GM19467 (cell line): ENCODE data around the gene RNF125.

ENCODE experiments used
- ATAC-seq: cut with Tn5 transposase; IDR thresholded peaks from one replicate; pipeline ENCODE4 v1.9.1; 2021; ENCODE audit warnings: mild to moderate bottlenecking, moderate library complexity; ENCODE audit not compliant: unreplicated experiment

Gene RNF125

DNA sequence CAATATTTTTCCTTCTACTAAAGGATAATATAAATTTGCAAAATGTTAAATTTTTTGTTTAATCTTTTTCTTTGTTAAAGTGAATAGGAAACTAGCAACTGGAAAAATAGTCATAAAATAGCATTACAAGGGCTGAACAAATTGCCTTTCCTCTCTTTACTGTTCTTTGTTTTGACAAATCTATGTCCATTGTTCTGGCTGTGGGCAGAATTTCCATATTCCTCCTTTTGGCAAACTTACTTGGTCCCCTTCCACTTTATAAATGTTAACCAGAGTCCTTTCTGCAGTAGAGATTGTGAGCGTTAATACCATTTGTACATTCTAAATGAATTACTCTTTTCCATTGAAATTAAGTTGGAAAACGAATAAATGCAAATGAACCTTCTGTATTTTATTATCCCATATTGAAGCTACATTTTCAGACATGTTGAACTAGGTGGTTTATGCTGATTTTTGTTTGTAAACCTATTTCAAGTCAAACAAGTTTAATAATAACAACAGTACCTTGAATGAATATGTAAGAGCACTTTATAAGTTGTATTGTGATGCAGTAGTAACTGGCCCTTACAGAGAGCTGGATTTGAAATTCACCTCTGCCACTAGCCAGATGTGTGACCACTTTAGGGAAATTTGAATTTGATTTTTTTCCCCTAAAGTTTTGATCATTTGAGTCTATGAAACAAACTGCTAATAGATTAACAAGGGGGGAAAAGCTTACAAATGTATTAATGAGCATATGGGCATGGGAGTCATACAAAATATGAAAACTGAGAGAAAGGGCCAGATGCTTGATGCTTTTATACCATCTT is 3.3 kb downstream of the RNF125 start:
- no peak for ATAC-seq

DNA sequence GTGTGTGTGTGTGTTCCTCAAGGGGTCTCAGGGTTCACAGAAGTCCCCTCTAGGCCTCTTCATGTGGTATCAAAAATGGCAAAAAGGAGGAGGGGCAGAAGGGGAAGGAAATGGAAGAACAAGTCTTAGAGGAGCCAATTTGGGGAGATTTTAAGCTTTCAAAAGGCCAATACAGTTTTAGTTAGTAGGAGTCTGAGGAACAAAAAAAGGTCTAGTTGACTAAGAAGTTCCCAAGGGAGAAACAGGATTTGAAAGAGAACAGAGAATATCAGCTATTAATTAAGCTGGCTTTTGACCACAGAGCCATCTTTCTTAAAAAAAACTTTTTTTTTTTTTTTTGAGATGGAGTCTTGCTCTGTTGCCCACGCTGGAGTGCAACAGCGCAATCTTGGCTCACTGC is 7.1 kb downstream of the RNF125 start:
- ATAC-seq, result no peak

DNA sequence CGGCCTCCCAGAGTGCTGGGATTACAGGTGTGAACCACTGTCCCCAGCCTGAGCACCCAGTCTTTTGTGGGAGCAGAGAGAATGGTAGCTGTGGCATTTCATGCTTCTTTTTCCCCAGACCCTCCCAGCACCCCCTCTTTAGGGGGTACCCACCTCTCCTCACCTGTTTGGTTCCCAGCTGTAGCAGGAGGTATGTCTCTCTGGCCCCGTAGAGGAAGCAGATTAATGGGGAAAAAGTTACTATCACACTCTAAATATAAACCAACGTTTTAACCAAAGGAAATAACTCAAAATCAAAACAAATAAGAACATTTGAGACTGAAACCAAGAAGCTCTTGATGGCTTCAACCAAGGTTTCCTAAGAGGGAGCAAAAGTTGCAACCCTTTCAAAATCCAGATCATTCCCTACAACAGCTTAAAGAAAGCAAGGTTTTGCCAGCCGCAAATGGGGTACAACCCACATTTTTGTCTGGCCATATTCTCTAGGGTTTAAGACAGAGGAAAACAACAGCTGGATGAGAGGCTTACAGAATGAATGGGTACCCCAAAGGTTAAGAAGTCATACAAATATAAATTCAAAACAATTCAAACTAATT is 8.0 kb downstream of the RNF125 start:
- no peak for ATAC-seq

DNA sequence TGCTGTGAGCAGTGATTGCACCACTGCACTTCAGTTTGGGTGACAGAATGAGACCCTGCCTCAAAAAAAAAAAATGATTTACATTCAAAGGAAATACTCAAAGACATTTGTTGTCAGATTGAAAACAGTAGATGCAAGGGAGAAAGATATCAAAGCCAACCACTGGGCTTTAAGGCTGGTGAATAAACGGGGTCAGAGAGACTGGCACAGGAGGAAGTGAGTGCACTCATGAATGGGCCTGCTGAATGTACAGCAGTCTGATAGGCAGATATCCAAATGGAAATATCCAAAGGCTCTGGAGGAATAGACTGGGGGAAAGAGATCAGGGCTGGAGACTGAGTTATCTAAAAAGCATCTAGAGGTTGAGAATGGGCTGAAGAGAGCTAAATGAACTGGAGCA is 10.9 kb downstream of the RNF125 start:
- no peak for ATAC-seq

DNA sequence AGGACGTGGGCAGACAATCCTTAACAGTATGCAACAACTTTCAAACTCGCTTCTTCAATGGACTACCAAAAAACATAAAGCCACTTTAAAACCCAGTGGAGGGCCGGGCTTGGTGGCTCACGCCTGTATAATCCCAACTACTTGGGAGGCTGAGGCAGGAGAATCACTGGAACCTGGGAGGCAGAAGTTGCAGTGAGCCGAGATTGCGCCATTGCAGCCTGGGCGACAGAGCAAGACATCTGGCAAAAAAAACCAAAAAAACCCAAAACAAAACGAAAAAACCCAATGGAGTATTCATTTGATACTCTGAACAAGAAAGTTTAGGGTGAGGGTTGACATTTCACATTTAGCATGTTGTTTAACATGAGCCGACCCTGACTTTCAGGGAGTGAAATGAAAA is 14.0 kb downstream of the RNF125 start:
- ATAC-seq, result no peak

DNA sequence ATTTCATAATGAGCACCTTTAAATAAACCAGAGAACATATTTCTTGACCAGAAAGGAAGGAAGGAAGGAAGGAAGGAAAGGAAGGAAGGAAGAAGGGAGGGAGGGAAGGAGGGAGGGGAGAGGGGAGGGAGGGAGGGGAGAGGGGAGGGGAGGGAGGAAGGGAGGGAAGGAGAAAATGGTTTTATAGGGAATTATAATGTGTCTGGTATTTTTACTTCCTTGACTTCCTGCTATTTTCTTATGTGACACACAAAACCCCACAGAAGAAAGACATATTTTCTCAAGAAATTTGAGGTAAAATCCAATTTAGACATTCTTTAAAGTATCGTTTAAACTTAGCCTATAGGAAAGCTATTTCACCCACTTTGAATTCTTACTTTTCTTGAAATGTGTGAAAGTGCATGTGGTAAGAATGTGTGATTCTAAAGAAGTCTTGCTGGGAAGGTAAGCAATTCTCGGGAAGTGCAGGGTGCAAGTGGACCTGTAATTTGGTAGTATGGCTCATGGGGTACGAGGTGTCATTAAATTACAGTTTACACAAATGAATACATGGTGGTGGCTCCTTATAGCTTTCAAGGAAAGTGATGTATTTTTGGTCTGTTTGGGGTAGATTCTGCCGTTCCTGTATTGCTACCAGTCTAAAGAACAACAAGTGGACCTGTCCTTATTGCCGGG is 18.0 kb downstream of the RNF125 start:
- no peak for ATAC-seq

DNA sequence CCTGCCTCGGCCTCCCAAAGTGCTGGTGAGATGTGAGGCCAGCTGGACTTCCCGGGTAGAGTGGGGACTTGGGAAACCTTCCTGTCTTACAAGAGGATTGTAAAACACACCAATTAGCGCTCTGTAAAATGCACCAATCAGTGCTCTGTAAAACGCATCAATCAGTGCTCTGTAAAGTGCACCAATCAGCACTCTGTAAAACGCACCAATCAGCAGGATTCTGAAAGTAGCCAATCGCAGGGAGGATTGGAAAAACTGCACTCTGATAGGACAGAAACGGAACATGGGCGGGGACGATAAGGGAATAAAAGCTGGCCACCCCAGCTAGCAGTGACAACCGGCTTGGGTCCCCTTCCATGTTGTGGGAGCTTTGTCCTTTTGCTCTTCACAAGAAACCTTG is 19.0 kb downstream of the RNF125 start:
- ATAC-seq, result no peak

DNA sequence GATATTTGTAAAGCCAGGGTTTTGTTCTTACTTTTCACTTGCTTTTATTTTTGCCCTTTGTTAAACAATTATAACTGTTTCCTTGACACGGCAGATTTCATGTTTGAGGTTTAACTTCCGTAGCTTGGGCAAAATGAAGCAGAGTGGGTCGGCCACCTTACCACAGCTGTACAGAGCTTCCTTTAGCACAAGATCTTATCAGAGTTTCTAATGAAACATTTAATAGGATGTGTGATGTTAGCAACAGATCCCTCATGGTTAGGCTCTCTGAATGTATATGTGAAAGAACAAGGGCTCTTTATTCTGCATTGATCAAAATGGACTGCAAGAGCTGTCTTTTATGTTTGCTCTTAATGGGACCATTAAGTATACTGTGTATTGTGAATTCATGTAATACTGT is 22.3 kb downstream of the RNF125 start:
- ATAC-seq, result peak; percentile 75

DNA sequence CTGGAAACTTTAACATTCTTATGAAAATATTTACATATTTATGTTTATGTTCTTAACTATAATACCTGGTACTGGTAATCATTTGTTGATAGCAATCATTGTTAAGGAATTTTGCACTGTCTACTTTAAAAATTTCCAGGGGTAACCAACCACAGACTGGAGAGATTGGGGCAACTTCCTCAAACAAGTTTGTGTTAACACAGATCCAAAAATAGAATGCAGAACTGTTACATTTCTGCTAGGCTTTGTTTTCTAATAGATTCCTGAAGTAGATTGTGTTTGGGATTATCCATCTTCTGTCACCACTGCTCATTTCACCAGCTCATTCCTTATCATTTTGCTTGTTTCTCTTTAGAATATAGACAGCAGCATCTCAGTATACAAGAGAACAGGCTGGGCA is 23.7 kb downstream of the RNF125 start:
- ATAC-seq, result no peak

DNA sequence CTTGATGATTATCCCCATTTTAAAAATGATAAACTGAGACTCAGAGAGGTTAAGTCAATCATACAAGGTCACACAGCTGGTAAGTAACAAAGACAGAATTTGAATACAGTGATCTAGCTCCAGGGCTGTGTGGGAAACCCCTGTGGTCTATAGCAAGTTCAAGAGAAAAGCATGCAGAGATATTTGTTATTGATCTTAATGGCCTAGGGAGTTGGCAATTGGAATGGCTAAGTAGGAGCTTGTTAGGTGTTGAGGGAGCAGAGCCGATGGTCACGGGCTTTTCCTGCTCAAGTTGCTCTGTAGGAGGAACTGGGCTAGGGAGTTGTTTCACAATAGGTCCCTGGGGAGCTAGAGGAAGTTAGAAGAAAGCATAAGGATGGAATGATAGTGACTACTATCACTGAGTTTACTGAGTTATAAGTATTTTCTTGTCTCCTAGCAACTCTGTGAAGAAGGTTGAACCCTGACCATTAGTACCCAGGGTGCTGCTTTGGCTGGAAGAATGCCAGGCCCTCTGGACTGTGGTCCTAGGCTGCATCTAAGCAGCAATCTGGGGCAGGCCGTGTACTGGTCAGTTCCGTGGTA is 30.0 kb downstream of the RNF125 start:
- ATAC-seq, result peak; percentile 47

DNA sequence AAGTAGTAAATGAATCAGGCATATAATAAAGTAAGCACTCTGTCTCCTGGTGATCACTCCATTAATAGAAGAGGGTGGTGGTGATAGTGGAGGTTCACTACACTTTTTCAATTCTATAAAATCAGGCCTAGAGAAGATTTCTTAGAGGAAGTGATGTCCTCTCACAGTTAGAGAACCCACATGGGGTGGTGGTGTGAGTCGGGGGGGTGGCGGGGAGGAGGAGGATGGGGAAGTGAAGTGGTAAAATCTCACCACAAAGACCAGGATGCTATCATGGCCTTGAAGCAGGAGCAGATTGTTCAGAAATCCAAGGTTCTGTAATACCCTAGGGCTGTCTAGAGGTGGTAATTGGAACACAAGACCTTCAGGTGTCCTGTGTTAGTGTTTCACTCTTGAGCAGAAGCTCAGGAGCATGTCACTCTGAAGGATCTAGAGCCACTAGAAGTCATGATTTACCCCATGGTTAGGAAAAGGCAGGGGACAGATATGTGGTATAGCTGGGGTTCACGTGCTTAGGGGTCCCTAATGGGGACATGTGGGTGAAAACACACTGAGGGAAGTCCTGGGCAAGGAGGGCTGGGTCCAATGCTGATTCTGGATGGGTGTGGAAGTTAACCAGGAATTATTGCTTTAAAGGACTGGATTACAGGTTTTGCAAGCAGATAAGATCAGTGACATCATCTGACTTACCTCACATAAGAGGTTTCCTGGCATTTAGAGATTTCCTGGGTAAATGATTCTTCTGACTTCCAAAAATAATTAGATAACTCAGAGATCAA is 31.0 kb downstream of the RNF125 start:
- ATAC-seq, result no peak

DNA sequence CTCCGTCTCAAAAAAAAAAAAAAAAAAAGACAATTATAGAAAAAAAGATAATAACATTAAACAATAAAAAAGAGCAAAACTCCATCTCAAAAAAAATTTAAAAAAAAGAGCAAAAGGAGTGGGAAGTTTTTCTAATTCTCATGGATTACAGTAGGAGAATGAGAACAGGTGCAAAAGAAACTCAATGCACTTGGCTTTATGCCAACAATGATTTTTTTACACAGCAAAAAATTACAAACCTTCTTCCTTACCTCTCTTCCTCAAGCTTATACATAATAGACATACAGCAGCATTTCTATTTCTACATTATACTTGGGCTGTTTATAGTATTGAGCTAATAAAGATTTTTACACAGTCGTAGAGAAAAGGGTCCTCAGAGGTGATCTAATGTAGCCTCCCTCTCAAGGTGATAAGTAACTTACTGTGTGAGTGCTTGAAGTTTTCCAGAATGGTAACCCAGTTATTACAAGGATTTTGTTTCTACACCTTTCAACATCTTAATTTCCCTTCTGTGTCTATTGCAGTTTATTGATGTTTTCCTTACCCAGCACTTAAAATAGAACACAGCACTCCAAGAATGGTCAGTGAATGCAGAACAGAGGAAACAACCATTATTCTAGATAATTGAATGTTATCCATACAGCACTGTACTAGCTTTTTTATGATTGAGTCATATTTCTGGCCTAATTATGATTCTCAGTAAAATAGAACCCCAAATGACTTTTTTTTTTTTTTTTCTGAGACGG is 38.2 kb downstream of the RNF125 start:
- ATAC-seq, result no peak

DNA sequence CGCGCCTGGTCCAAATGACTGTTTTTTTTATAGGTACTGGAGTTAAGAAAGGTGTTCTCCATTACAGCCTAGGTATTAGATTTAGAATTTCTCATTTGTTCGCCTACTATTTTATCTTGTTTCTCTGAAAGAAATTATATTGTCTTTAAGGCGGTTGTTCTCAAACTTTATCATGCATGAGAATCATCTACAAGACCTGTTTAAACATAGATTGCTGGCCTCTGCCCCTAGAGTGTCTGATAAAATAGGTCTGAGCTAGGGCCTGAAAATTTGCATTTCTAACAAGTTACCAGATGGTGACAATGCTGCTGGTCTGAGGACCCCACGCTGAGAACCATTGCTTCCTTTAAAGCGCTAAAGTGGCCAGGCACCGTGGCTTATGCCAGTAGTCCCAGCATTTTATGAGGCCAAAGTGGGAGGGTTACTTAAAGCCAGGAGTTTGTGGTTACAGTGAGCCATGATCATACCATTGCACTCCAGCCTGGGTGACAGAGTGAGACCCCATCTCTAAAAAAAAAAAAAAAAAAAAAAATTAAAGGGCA is 39.1 kb downstream of the RNF125 start:
- ATAC-seq, result no peak

DNA sequence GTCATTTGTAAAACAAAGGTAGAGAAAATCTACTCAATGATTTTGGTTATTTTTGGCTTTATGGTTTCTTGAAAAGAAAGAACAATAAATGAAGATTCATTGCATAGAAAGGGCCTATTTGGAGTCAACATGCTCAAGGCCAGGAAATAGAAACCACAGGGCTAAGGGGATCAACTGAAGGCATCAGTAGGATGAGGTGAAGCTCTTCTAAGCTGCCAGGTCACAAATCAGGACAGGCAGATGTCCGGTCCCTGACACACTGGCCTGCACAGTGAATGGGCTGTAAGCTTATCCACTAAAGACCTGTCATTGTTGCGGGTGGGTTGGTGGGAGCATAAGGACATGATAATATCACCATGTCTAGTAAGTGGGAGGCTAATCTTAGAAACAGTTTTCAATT is 41.4 kb downstream of the RNF125 start:
- no peak for ATAC-seq

DNA sequence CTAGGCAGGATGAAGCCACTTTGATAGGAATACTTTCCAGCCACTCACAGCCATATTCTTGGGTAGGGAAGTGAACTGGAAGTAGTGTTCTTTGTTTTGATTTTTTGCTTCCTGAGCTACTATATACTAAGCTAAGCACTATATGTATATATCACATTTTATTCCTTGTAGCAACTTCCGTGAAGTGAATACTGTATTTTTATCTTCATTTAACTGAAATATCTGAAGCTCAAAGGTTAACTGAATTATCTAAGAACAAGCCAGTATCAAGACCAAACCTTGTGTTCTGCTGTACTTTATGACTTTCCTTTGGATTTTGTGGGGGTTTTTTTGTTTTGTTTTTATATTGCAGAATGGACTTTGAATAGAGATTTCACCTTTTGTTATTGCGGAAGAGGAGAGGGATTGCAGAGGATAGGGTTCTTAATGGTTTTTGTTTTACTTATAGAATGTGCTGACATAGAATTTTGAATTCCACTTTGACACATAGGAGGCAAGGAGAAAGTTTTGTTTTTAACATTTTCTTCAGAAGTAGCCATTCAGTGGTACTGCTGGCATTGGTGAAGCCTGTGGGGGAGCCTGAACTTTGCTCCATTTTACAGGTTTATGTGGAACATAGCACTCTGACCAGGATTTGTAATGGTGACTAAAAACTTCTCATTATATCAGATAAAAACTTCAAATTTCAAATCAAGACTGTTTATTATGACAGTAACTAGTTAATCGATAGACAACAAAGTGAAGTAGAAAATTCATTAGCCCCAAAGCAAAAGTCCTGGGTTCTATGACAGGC is 48.9 kb downstream of the RNF125 start:
- ATAC-seq, result no peak

DNA sequence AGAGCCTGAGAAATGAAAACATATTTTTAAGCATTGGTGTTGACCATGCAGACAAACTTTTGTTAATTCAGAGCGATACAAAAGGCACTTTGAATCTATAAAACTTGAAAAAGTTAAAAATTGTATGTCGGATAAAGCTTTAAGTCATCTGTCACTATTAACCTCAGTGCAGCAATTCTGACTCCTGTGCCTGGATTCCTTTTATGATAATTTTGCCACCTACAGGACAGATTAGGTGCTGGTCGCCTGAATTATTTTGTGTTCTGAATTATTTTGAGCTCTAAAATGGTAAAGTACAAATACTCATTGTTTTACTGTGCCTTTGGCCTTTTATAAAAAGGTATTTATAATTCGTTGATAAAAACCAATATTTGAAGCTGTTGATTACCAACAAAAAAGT is 53.7 kb downstream of the RNF125 start:
- ATAC-seq, result no peak

DNA sequence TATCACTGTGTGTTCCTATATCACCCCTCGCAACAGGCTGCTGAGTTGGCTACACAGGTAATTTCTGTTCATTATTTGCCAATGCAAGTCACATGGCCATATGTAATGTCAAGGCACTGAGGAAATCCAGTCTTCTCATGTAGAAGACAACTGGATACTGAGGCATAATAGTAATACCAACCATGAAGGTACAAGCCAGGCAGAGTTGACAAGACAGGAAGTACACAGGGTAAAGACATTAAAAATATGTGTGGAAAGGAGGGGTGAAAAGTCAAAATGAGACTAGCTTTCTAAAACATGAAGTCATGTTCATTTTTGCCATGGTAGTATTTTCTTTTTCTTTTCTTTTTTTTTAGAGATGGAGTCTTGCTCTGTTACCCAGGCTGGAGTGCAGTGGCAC is 55.6 kb downstream of the RNF125 start:
- no peak for ATAC-seq

DNA sequence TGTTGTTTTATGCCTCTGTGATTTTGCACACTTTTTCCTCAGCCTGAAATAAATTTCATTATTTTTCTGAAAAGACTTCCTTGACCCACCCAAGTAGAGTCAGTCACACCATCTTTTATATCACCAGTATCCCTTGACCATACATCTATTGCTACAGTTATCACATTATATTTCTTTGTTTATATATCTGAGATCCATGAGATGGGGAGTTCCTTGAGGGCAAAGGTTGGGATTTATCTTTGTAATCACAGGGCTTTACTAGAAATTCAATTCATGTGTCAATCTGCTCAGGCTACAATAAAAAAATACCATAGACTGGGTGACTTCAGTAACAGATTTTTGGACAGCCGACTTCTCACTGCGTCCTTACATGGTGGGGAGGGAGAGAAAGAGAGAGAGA is 60.2 kb downstream of the RNF125 start:
- no peak for ATAC-seq

DNA sequence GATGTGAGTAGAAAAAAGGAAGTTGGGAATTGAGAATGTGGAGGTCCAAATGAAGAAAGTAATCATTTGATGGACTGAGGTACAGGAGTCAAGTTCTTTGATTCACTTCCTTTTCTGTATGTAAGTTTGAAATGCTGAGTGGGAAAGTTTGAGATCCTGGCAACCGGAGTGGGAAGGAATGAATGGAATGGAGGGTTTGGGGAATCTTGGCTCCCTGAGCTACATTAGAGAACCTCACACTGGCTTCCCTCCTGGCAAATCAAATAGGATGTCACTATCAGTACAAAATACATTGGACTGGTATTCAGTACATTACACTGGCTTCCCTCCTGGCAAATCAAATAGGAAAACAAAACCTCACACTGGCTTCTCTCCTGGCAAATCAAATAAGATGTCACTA is 63.3 kb downstream of the RNF125 start:
- no peak for ATAC-seq
